ENCODE data around the gene SHC4. TPM values are rescaled to one million over a fixed set of nuclear protein-coding genes. Genes with fewer than 3 reads are reported as not detected.

The SHC4 gene
- polyA plus RNA-seq, 1 of the 3 experiments (the other 2 are of a cell fraction), result 1.6 TPM

DNA sequence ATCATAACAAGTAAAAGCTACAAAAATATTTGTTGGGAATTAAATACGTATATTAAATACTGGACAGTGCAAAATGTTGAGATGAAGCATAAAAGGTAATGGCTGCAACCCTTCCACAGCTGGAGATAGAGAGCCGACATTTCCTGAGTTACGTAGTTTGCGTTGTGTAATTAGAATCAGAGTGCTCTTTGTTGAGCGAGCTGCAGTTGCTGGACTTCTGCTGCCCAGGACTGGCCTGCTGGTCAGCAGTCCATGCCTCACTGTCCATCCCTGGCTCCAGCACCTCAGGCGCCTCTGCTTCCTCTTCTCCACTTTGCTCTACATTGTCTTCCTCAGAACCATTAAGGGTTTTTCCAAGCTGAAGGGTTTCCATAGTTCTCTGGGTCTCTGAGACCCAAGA, 28.4 kb upstream of the SHC4 start:
- Histone ChIP-seq H3K79me2 (ENCODE audit: insufficient read depth) (no peaks in the 10 kb centered on the region), H4K20me1 (ENCODE audit: insufficient read depth) (no peaks in the 10 kb centered on the region), H3K27ac (ENCODE audit: low read depth in 2 of 2, low read length in 1 of 2) (no peak overlapping the region), H3K27me3 (ENCODE audit: insufficient read depth) (no peaks in the 10 kb centered on the region), H3K4me3 (ENCODE audit: low read depth in 2 of 2, low read length in 1 of 2) (no peak overlapping the region), H3F3A (replicated peaks; ENCODE audit: insufficient read depth) (no peaks in the 10 kb centered on the region), H3K4me2 (no peak overlapping the region), H2AFZ (ENCODE audit: low read depth) (no peak overlapping the region), H3K9me3 (no peaks in the 10 kb centered on the region), H3K4me1 (ENCODE audit: control insufficient read depth in 1 of 2, insufficient read depth in 2 of 2, low read depth in 1 of 2, low read length in 1 of 2) (peaks cover 6 to 14% of the 10 kb centered on the region in 2 experiments; a peak in 2 of 4 replicates), H3K9ac (no peak overlapping the region), H3K9me2 (no peaks in the 10 kb centered on the region), H3K36me3 (replicated peaks in 1 of 2; ENCODE audit: control insufficient read depth in 1 of 2, insufficient read depth in 2 of 2, low read length in 1 of 2) (peaks cover 68 to 70% of the 10 kb centered on the region in 2 experiments)
- no peak for DNase-seq
- CTCF ChIA-PET, result interaction anchor here (3.8 kb wide), 1 partner anchor 16 kb away, joined by 22 read pairs; no protein-coding TSS in a partner anchor
- POLR2A ChIA-PET, result interaction anchor here (1.4 kb wide), 1 partner anchor 16 kb away, joined by 3 read pairs; no protein-coding TSS in a partner anchor
- WGBS (ENCODE audit: low lambda C conversion rate), result 91% methylated on average over 5 of the region's 6 CpGs
- TF ChIP-seq, protein P1, sequence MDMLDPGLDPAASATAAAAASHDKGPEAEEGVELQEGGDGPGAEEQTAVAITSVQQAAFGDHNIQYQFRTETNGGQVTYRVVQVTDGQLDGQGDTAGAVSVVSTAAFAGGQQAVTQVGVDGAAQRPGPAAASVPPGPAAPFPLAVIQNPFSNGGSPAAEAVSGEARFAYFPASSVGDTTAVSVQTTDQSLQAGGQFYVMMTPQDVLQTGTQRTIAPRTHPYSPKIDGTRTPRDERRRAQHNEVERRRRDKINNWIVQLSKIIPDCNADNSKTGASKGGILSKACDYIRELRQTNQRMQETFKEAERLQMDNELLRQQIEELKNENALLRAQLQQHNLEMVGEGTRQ (IDR thresholded peaks at IDR 0.05; ENCODE audit: borderline replicate concordance, low read depth, low read length), result no peak
- TF ChIP-seq ELF1 (IDR thresholded peaks at IDR 0.05) (no peak), TEAD4 (IDR thresholded peaks at IDR 0.05; ENCODE audit: borderline replicate concordance, insufficient read depth) (no peak), MXI1 (IDR thresholded peaks at IDR 0.05; ENCODE audit: low read depth, low read length) (no peak), NFIC (IDR thresholded peaks at IDR 0.05; ENCODE audit: borderline replicate concordance) (no peak), RAD21 (IDR thresholded peaks at IDR 0.05; ENCODE audit: low read length) (no peak), EP300 (IDR thresholded peaks at IDR 0.05; ENCODE audit: borderline replicate concordance in 1 of 2, low read depth in 1 of 2, low read length in 1 of 2) (no peak), MEF2A (IDR thresholded peaks at IDR 0.05; ENCODE audit: borderline replicate concordance, low read depth) (no peak), TAF1 (IDR thresholded peaks at IDR 0.05; ENCODE audit: borderline replicate concordance, low read depth, low read length) (no peak), JUND (IDR thresholded peaks at IDR 0.05) (no peak), GABPA (IDR thresholded peaks at IDR 0.05; ENCODE audit: low read depth) (no peak), YY1 (IDR thresholded peaks at IDR 0.05; ENCODE audit: low read depth) (no peak), GATA2 (CRISPR knock-in tag; IDR thresholded peaks at IDR 0.05) (no peak)
- TF ChIP-seq, protein P2, sequence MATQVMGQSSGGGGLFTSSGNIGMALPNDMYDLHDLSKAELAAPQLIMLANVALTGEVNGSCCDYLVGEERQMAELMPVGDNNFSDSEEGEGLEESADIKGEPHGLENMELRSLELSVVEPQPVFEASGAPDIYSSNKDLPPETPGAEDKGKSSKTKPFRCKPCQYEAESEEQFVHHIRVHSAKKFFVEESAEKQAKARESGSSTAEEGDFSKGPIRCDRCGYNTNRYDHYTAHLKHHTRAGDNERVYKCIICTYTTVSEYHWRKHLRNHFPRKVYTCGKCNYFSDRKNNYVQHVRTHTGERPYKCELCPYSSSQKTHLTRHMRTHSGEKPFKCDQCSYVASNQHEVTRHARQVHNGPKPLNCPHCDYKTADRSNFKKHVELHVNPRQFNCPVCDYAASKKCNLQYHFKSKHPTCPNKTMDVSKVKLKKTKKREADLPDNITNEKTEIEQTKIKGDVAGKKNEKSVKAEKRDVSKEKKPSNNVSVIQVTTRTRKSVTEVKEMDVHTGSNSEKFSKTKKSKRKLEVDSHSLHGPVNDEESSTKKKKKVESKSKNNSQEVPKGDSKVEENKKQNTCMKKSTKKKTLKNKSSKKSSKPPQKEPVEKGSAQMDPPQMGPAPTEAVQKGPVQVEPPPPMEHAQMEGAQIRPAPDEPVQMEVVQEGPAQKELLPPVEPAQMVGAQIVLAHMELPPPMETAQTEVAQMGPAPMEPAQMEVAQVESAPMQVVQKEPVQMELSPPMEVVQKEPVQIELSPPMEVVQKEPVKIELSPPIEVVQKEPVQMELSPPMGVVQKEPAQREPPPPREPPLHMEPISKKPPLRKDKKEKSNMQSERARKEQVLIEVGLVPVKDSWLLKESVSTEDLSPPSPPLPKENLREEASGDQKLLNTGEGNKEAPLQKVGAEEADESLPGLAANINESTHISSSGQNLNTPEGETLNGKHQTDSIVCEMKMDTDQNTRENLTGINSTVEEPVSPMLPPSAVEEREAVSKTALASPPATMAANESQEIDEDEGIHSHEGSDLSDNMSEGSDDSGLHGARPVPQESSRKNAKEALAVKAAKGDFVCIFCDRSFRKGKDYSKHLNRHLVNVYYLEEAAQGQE (IDR thresholded peaks at IDR 0.05; ENCODE audit: low read depth, low read length), result no peak
- TF ChIP-seq, protein P3, sequence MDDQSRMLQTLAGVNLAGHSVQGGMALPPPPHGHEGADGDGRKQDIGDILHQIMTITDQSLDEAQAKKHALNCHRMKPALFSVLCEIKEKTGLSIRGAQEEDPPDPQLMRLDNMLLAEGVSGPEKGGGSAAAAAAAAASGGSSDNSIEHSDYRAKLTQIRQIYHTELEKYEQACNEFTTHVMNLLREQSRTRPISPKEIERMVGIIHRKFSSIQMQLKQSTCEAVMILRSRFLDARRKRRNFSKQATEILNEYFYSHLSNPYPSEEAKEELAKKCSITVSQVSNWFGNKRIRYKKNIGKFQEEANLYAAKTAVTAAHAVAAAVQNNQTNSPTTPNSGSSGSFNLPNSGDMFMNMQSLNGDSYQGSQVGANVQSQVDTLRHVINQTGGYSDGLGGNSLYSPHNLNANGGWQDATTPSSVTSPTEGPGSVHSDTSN (IDR thresholded peaks at IDR 0.05), result no peak
- TF ChIP-seq, protein P4, sequence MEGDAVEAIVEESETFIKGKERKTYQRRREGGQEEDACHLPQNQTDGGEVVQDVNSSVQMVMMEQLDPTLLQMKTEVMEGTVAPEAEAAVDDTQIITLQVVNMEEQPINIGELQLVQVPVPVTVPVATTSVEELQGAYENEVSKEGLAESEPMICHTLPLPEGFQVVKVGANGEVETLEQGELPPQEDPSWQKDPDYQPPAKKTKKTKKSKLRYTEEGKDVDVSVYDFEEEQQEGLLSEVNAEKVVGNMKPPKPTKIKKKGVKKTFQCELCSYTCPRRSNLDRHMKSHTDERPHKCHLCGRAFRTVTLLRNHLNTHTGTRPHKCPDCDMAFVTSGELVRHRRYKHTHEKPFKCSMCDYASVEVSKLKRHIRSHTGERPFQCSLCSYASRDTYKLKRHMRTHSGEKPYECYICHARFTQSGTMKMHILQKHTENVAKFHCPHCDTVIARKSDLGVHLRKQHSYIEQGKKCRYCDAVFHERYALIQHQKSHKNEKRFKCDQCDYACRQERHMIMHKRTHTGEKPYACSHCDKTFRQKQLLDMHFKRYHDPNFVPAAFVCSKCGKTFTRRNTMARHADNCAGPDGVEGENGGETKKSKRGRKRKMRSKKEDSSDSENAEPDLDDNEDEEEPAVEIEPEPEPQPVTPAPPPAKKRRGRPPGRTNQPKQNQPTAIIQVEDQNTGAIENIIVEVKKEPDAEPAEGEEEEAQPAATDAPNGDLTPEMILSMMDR (IDR thresholded peaks at IDR 0.05), result no peak
- TF ChIP-seq, protein P5, sequence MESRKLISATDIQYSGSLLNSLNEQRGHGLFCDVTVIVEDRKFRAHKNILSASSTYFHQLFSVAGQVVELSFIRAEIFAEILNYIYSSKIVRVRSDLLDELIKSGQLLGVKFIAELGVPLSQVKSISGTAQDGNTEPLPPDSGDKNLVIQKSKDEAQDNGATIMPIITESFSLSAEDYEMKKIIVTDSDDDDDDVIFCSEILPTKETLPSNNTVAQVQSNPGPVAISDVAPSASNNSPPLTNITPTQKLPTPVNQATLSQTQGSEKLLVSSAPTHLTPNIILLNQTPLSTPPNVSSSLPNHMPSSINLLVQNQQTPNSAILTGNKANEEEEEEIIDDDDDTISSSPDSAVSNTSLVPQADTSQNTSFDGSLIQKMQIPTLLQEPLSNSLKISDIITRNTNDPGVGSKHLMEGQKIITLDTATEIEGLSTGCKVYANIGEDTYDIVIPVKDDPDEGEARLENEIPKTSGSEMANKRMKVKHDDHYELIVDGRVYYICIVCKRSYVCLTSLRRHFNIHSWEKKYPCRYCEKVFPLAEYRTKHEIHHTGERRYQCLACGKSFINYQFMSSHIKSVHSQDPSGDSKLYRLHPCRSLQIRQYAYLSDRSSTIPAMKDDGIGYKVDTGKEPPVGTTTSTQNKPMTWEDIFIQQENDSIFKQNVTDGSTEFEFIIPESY (IDR thresholded peaks at IDR 0.05; ENCODE audit: borderline replicate concordance, low read depth), result no peak
